ENCODE measurements around the gene SOX21.
"Not testable (repeated sequence)": the region's sequence is repeated elsewhere in the genome, so short reads cannot be mapped to it uniquely, and the experiment has no call there.

Gene SOX21

GRCh38 chr13:94712287-94712811 is at the start of gene SOX21:
Gene SOX21, minus strand, starts transcription at chr13:94712545. Its CDS starts 496 bp downstream, at chr13:94712049.
- no peak for DNase-seq (ENCODE audit: low read depth)

GRCh38 chr13:94761407-94761806 is 49.1 kb upstream of the SOX21 start:
- no peak for DNase-seq (ENCODE audit: low read depth)

- no peak for DNase-seq (ENCODE audit: low read depth)
These were observed 46.9 kb upstream of the SOX21 start for GRCh38 chr13:94759120-94759728.

- DNase-seq (ENCODE audit: low read depth), result no peak
These were observed 46.2 kb upstream of the SOX21 start for GRCh38 chr13:94758436-94758960.

GRCh38 chr13:94753327-94753726 is 41.0 kb upstream of the SOX21 start:
- no peak for DNase-seq (ENCODE audit: low read depth)

GRCh38 chr13:94749162-94749561 is 36.8 kb upstream of the SOX21 start:
- no peak for DNase-seq (ENCODE audit: low read depth)

GRCh38 chr13:94739235-94739634 is 26.9 kb upstream of the SOX21 start:
- DNase-seq (ENCODE audit: low read depth), result no peak

- DNase-seq (ENCODE audit: low read depth), result no peak
These were observed 18.7 kb upstream of the SOX21 start for GRCh38 chr13:94731028-94731427.

GRCh38 chr13:94729941-94730340 is 17.6 kb upstream of the SOX21 start:
- DNase-seq (ENCODE audit: low read depth), result not testable (repeated sequence)

GRCh38 chr13:94726425-94726824 is 14.1 kb upstream of the SOX21 start:
- DNase-seq (ENCODE audit: low read depth), result no peak

- no peak for DNase-seq (ENCODE audit: low read depth)
These were observed 10.4 kb upstream of the SOX21 start for GRCh38 chr13:94722609-94723345.

GRCh38 chr13:94718697-94719096 is 6.4 kb upstream of the SOX21 start:
- not testable (repeated sequence) for DNase-seq (ENCODE audit: low read depth)

GRCh38 chr13:94717916-94718315 is 5.6 kb upstream of the SOX21 start:
- no peak for DNase-seq (ENCODE audit: low read depth)

GRCh38 chr13:94716016-94716415 is 3.7 kb upstream of the SOX21 start:
- DNase-seq (ENCODE audit: low read depth), result no peak

- DNase-seq (ENCODE audit: low read depth), result no peak
These were observed 1.3 kb upstream of the SOX21 start for GRCh38 chr13:94713561-94714182.

- no peak for DNase-seq (ENCODE audit: low read depth)
These were observed 641 bp upstream of the SOX21 start for GRCh38 chr13:94712812-94713560.

GRCh38 chr13:94711561-94712286 is 621 bp downstream of the SOX21 start:
- DNase-seq (ENCODE audit: low read depth), result no peak

GRCh38 chr13:94710881-94711560 is 1.3 kb downstream of the SOX21 start:
- no peak for DNase-seq (ENCODE audit: low read depth)

- DNase-seq (ENCODE audit: low read depth), result no peak
These were observed 2.1 kb downstream of the SOX21 start for GRCh38 chr13:94710065-94710781.
